Lower lobe of right lung (tissue), 2 donors: Measurements from ENCODE around the gene ADAM12. TPM values are rescaled to one million over a fixed set of nuclear protein-coding genes. Genes with fewer than 3 reads are reported as not detected.

Experiments
- ATAC-seq, 2 donors: fragments of 200-7000 bp; cut with Tn5 transposase; one replicate each; pipeline ENCODE4 v1.9.1; 2020 to 2022; ENCODE audit warnings: mild to moderate bottlenecking in 2 of 2, moderate library complexity in 2 of 2
- DNase-seq: peaks from one replicate; pipeline ENCODE4 v3.0.0-alpha.2; 2020
- H3K27ac ChIP-seq: fragments of 200-600 bp; one replicate; pipeline ENCODE4 v1.8.0; 2022
- H3K27me3 ChIP-seq: fragments of 200-600 bp; one replicate; pipeline ENCODE4 v1.8.0; 2022; ENCODE audit warnings: low read depth
- H3K36me3 ChIP-seq: fragments of 200-600 bp; one replicate; pipeline ENCODE4 v1.8.0; 2022; ENCODE audit warnings: mild to moderate bottlenecking
- H3K4me1 ChIP-seq: fragments of 200-600 bp; one replicate; pipeline ENCODE4 v1.8.0; 2022
- H3K4me3 ChIP-seq: fragments of 200-600 bp; one replicate; pipeline ENCODE4 v1.8.0; 2022; ENCODE audit warnings: mild to moderate bottlenecking
- H3K9me3 ChIP-seq: fragments of 200-600 bp; one replicate; pipeline ENCODE4 v1.8.0; 2022
- intact Hi-C: fragments of 100-400 bp; cut with DNase I; formaldehyde crosslinking; loops from one replicate; pipeline ENCODE4 v1.11.0; 2022
- total RNA-seq: library from RNA; stranded (reverse); fragmentation: NEBNext Ultra II Directional; extraction: Animal tissue kit (Norgen Biotek cat#: 25700); gene quantifications from one replicate; pipeline ENCODE4 v1.2.1, GENCODE V29; 2021
- TF ChIP-seq, protein P1 (sequence below): fragments of 200-600 bp; IDR thresholded peaks from one replicate; pipeline ENCODE4 v1.8.0; 2022; ENCODE audit warnings: antibody characterized with exemption, mild to moderate bottlenecking
- donor health status: DM: no; HTN: yes; CAD: no; lungs with severe emphysema.

Gene ADAM12
- total RNA-seq, 1 donor from 2014 or later: 0.92 TPM

GRCh38 chr10:126061526-126061925 lies 326.8 kb downstream of the ADAM12 start:
- intact Hi-C loops: no loop called here
- H3K36me3 ChIP-seq: no peaks in the 10 kb centered on the region
- peaks cover 15% of the 10 kb centered on the region for H3K4me1 ChIP-seq
- H3K9me3 ChIP-seq: no peaks in the 10 kb centered on the region
- TF ChIP-seq, protein P1, sequence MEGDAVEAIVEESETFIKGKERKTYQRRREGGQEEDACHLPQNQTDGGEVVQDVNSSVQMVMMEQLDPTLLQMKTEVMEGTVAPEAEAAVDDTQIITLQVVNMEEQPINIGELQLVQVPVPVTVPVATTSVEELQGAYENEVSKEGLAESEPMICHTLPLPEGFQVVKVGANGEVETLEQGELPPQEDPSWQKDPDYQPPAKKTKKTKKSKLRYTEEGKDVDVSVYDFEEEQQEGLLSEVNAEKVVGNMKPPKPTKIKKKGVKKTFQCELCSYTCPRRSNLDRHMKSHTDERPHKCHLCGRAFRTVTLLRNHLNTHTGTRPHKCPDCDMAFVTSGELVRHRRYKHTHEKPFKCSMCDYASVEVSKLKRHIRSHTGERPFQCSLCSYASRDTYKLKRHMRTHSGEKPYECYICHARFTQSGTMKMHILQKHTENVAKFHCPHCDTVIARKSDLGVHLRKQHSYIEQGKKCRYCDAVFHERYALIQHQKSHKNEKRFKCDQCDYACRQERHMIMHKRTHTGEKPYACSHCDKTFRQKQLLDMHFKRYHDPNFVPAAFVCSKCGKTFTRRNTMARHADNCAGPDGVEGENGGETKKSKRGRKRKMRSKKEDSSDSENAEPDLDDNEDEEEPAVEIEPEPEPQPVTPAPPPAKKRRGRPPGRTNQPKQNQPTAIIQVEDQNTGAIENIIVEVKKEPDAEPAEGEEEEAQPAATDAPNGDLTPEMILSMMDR: no peak
- DNase-seq (no peak), ATAC-seq (no peak)
- H3K27me3 ChIP-seq: no peaks in the 10 kb centered on the region
- H3K27ac ChIP-seq: no peak overlapping the region
- no peak overlapping the region for H3K4me3 ChIP-seq

DNA sequence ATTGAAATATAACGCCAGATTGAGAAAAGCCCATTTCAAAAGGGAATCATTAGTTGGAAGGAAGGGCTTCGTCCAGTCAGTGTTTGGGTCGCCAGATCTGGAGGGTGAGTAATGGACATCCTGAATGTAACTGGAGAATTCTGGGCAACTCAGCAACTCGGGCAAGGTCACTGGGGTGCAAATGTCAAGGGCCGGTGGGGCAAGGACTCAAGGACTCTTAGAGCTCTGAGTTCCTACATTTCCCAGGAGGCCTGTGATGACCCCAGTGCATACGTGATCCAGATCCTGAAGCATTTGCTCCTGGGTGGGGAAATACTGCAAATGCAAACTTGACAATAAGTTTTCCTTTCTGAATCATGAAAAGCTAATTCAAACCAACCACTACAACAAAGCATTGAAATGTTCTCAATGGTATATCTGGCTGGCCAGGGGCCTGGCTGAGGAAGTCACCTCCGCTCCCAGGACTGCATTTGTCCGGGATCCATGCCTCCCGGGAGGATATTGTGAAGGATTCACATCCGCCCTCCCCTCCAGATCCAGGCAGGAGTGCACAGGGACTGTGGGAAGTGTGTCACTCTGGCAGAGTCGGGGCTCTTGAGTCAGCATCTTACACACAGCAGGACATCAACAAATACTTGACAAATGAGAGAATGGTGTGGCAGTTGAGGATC lies 327.9 kb downstream of the ADAM12 start:
- Histone ChIP-seq H3K4me1 (peaks cover 15% of the 10 kb centered on the region), H3K9me3 (no peaks in the 10 kb centered on the region), H3K27ac (no peak overlapping the region), H3K27me3 (no peaks in the 10 kb centered on the region), H3K4me3 (no peak overlapping the region), H3K36me3 (no peaks in the 10 kb centered on the region)
- ATAC-seq (no peak), DNase-seq (no peak)
- intact Hi-C loops: no loop called here
- TF ChIP-seq, protein P1: no peak

- Histone ChIP-seq H3K36me3 (no peaks in the 10 kb centered on the region), H3K4me3 (no peak overlapping the region), H3K27me3 (no peaks in the 10 kb centered on the region), H3K4me1 (peaks cover 15% of the 10 kb centered on the region), H3K27ac (no peak overlapping the region), H3K9me3 (no peaks in the 10 kb centered on the region)
- ATAC-seq (no peak), DNase-seq (no peak)
- intact Hi-C loops: no loop called here
- TF ChIP-seq, protein P1: no peak
These were observed 329.0 kb downstream of the ADAM12 start for GRCh38 chr10:126059076-126059826.

DNA sequence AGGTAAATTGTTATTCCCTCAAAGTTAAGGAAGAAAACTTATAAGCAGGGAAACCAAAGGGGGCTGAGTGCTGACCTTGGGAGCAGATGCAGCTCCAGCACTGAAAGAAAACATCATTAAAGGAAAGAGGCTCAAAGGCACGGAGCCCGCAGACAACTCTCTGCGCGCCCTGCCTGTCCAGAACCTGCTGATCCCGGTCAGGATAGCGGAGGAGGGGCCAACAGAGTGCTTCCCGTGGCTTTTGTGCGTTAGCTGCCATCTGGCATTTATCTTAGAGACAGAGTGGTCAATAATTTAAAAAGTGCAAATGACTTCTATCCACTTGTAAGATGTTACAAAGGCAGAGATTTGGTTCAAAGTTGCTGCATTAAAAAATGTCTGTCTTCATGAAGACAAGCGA lies 329.8 kb downstream of the ADAM12 start:
- Histone ChIP-seq H3K36me3 (no peaks in the 10 kb centered on the region), H3K9me3 (no peaks in the 10 kb centered on the region), H3K4me1 (peaks cover 13% of the 10 kb centered on the region), H3K27ac (no peak overlapping the region), H3K4me3 (no peak overlapping the region), H3K27me3 (no peaks in the 10 kb centered on the region)
- intact Hi-C loops: no loop called here
- TF ChIP-seq, protein P1: no peak
- no peak for DNase-seq
- no peak for ATAC-seq

DNA sequence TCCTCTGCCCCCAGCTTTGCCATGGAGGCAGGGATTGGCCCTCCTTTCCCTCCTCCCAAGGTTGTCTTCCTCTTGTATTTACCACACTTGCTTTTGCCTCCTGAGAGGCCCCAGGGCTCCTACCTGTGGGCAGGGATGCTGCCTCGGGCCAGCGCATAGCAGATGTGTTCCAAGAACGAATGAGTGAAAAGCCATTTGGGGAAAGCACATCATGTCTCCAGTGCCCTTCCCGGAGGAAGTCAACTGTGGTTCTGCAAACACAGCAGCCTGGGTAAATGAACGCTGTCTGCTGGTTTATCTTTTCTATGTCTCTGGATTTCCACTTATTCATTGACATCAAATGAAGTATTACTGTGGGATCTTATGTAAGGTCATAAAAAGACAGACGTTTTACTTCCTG lies 330.2 kb downstream of the ADAM12 start:
- H3K36me3 ChIP-seq: no peaks in the 10 kb centered on the region
- intact Hi-C loops: no loop called here
- H3K4me3 ChIP-seq: no peak overlapping the region
- H3K27me3 ChIP-seq: no peaks in the 10 kb centered on the region
- no peaks in the 10 kb centered on the region for H3K9me3 ChIP-seq
- H3K27ac ChIP-seq: no peak overlapping the region
- DNase-seq: no peak
- TF ChIP-seq, protein P1: no peak
- no peak for ATAC-seq
- H3K4me1 ChIP-seq: peaks cover 9% of the 10 kb centered on the region
